HG02840 (cell line): ENCODE data around the gene TBX4.
"Not testable (repeated sequence)": the region's sequence is repeated elsewhere in the genome, so short reads cannot be mapped to it uniquely, and the experiment has no call there.

Source experiments
- ATAC-seq: cut with Tn5 transposase; IDR thresholded peaks from one replicate; pipeline ENCODE4 v1.9.1; 2021; ENCODE audit warnings: mild to moderate bottlenecking, moderate library complexity, moderate number of reproducible peaks; ENCODE audit not compliant: unreplicated experiment, low FRiP score

Gene TBX4

GRCh38 chr17:61479493-61480413, 27.5 kb downstream of the TBX4 start:
- no peak for ATAC-seq

- ATAC-seq, result no peak
Measured at GRCh38 chr17:61480414-61480807, 28.2 kb downstream of the TBX4 start.

DNA sequence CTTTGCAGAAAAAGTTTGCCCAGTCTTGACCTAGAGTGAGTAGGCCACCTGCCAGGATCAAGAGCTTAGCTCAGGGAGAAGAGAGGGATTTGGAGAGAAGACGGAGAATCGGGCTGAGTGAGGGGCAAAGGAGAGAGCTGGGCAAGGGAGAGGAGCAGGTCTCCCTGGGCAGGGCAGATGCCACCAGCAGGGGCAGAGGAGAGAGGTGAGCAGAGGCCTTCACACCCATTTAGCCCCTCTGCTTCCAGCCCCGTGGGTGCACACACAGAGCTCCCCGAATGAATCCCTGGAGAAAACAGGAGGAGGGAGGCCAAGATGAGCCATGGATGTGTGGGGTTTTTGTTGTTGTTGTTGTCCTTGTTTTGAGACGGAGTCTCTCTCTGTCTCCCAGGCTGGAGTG, 29.2 kb downstream of the TBX4 start:
- ATAC-seq, result no peak

GRCh38 chr17:61482467-61482866, 30.2 kb downstream of the TBX4 start:
- no peak for ATAC-seq

- ATAC-seq, result no peak
Measured at GRCh38 chr17:61483778-61484116, 31.5 kb downstream of the TBX4 start.

GRCh38 chr17:61484174-61484573, 32.0 kb downstream of the TBX4 start:
- no peak for ATAC-seq

- ATAC-seq, result no peak
Measured at GRCh38 chr17:61485067-61485775, 33.0 kb downstream of the TBX4 start.

GRCh38 chr17:61486135-61487120, 34.2 kb downstream of the TBX4 start:
- ATAC-seq, result no peak

GRCh38 chr17:61487161-61487988, 35.2 kb downstream of the TBX4 start:
- no peak for ATAC-seq

DNA sequence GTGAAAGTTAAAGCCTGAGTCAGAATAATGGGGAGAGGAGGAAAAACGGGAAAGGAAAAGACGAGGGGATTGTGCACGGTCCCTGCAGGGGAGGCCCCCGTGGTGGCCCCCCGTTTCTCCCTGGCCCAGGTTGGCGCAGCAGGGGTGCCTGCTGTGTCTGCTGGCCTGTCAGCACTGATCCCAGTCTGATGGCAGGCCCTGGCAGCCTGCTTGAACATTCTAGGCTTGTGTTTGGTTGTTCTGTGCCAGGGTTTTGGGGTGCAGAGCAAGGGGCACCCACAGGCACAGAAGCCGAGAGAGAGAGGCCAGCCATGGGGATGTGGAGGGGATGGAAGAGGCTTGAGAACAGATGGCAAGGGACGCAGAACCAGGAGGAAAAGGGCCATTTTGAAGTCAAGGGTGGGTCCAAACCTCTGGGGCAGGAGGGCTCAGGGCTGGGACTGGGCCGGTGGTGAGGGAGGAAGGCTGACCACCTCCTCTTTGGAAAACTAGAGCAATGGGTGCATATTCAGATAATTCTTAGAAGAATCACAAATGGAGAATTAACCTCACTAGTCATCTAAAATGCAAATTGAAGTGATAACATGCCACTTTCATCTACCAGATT, 35.9 kb downstream of the TBX4 start:
- ATAC-seq, result no peak

- ATAC-seq, result no peak
Measured at GRCh38 chr17:61488878-61489718, 36.9 kb downstream of the TBX4 start.

DNA sequence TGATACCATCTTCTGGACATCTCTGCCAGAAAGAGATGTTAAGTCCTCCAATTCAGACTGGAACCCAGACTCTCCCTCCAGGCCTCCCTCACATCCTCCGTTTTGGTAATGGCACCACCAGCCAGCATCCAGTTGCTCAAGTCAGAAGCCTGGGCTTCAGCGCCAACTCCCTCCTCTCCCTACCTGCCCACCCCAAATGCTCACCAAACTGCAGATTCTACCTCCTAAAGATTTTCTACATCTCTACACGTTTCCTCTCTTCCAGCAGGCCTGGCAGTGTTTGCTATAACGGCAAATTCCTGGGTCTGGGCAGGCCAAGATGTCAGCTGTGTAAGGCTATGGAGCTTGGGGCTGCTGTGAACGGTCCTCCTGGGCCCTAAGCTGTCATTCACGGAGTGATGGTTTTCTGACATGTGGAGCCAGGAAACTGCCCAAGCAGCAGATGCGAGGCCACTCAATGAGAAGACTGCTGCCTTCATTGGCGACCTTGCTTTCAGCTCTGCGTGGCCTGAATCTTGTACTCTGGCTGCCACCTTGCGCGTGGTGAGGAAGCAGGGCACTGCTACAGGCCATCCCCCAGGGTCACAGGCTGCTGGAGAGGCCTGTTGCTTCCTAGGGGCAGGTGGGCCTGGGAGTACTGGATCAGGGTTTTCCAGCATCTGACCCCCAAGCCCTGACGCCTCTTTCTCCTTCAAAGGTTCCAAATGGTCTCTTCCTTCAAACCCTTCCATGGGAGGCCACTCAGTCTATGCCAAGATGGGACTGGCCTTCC, 37.7 kb downstream of the TBX4 start:
- ATAC-seq, result no peak

- ATAC-seq, result no peak
Measured at GRCh38 chr17:61490540-61490975, 38.3 kb downstream of the TBX4 start.

DNA sequence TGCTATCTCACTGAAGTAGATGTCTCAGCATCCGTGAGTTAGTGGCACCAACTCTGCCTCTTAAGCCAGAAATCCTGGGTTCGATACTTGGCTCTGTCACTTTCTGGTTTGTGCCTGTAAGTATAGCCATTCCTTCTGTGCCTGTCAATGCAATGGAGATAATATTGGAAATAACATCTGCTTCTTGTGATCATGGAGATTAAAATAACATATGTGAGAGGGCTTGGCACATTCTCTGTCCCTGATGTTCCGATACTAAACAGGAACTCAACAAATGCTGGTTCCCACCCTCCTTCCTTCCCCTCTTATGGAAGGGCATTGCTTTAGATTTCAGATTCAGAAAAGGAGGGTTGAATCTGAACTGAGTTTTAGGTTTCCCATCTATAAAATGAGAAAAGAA, 39.8 kb downstream of the TBX4 start:
- no peak for ATAC-seq

GRCh38 chr17:61492759-61493526, 40.7 kb downstream of the TBX4 start:
- no peak for ATAC-seq

DNA sequence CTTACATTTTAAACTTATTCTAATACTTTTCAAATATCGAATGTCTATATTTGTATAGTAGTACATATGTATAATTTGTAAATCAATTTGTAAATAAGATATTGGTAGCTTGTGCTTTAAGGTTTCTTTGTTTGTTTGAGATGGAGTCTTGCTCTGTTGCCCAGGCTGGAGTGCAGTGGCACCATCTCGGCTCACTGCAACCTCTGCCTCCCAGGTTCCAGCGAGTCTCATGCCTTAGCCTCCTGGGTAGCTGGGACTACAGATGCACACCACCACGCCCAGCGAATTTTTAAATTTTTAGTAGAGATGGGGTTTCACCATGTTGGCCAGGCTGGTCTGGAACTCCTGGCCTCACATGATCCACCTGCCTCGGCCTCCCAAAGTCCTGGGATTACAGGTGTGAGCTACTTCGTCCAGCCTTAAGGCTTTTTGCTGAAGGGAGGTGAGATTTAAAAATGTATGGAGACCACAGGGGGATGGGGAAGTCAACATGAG, 41.7 kb downstream of the TBX4 start:
- ATAC-seq, result not testable (repeated sequence)
